Activated naive CD8-positive, alpha-beta T cell treated with anti-CD3 and anti-CD28 coated beads, Interleukin-2, amount 50 U/mL, for 16 hours (primary cell): ENCODE results near the gene COQ8B.
"Not testable (repeated sequence)": the region's sequence is repeated elsewhere in the genome, so short reads cannot be mapped to it uniquely, and the experiment has no call there.

ENCODE experiments used
- DNase-seq: peaks from one replicate; pipeline ENCODE4 v3.0.0-alpha.2; 2020; ENCODE audit warnings: low read depth, low spot score

Gene COQ8B

GRCh38 chr19:40716482-40717324 is at the start of gene COQ8B, which contains the start of gene ITPKC:
Gene COQ8B (minus strand): TSS chr19:40716886. CDS start chr19:40714632, 2,254 bp downstream.
Gene ITPKC (plus strand): TSS chr19:40717112. CDS start chr19:40717136, 24 bp downstream.
- peak; percentile 100 for DNase-seq

DNA sequence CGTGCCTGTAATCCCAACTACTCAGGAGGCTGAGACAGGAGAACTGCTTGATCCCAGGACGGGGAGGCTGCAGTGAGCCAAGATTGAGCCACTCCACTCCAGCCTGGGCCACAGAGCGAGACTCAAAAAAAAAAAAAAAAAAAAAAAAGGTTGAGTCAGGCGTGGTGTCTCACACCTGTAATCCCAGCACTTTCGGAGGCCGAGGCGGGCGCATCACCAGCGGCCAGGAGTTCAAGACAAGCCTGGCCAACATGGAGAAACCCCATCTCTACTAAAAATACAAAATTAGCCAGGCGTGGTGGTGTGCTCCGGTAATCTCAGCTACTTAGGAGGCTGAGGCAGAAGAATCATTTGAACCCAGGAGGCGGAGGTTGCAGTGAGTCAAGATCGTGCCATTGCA is 49.7 kb upstream of the COQ8B start:
- not testable (repeated sequence) for DNase-seq

- no peak for DNase-seq
These were observed 47.3 kb upstream of the COQ8B start for GRCh38 chr19:40763963-40764362.

- DNase-seq: no peak
These were observed 46.8 kb upstream of the COQ8B start for GRCh38 chr19:40763526-40763925.

- DNase-seq: no peak
These were observed 46.2 kb upstream of the COQ8B start for GRCh38 chr19:40762754-40763470.

DNA sequence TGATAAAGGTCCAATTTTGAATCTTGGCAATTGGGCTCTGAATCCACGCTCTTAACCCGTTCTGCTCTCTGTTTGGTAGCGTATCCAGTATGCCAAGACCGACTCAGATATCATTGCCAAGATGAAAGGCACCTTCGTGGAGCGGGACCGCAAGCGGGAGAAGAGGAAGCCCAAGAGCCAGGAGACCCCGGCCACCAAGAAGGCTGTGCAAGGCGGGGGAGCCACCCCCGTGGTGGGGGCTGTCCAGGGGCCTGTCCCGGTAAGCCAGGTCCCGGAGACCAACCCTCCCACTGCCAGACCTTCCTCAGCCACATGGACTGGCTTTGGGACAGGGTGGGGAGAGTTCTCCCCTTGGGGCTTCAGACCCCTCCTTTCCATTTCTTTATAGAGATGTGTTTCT is 42.7 kb upstream of the COQ8B start:
- no peak for DNase-seq

DNA sequence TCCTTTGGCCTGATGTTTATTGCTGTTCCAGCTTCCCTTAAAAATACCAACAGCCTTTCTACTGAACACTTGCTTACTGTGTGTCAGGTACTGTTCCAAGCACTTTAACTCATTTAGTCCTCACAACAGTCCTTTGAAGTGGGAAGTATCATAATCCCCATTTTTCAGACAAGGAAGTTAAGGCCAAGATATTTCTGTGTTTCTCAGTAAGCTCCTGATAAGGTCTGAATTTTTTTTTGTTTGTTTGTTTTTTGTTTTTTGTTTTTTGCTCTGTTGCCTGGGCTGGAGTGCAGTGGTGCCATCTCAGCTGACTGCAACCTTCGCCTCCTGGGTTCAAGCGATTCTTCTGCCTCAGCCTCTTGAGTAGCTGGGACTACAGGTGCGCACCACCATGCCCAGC is 41.8 kb upstream of the COQ8B start:
- no peak for DNase-seq

- DNase-seq: no peak
These were observed 39.9 kb upstream of the COQ8B start for GRCh38 chr19:40756502-40757110.

DNA sequence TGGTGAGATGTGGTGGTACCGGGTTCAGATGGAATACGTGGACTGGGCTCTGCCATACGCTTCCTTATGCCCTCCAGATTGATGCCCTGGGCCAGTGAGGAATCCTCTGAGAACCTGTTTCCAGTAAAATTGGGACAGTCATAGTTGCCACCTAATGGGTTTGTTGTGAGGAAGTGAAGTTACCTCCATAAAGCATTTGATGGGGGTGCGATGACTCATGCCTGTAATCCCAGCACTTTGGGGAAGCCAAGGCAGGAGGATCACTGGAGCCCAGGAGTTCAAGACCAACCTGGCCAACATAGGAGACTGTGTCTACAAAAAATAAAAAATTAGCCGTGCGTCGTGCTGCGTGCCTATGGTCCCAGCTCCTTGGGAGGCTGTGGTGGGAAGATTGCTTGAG is 39.1 kb upstream of the COQ8B start:
- no peak for DNase-seq

GRCh38 chr19:40755248-40755624 is 38.5 kb upstream of the COQ8B start:
- DNase-seq: no peak

DNA sequence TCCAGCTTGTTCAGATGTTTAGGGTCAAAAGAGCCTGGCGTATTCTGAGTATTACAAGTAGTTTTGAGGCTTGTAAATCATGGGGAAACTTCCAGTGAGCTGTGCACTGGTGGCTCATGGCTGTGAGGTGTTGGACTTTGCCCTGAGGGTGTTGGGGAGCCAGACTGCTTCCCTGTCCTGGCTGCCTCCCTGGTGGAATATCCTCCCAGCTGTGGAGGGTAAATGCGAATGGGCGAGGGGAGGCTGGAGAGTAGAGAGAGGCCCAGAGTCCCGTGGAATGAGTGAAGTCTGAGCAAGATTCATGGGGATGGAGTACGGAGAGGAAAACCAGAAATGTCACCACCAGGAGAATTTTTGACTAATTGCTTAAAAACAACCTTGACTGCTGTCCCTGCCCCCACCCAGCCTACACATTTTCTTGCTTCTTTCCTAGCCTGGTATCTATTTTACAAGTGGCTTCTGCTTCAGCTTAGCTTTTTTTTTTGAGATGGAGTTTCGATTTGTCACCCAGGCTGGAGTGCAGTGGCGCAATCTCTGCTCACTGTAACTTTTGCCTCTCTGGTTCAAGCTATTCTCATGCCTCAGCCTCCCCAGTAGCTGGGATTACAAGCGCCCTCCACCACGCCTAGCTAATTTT is 38.0 kb upstream of the COQ8B start:
- DNase-seq: peak; percentile 49

GRCh38 chr19:40752257-40752781 is 35.6 kb upstream of the COQ8B start:
- no peak for DNase-seq

- peak; percentile 90 for DNase-seq
These were observed 34.3 kb upstream of the COQ8B start, which contains the start of gene SNRPA for GRCh38 chr19:40750874-40751537. Gene SNRPA (plus strand): TSS chr19:40751203. CDS start chr19:40751409, 206 bp downstream.

GRCh38 chr19:40750058-40750873 is 33.6 kb upstream of the COQ8B start, which contains the start of gene ACTMAP:
Gene ACTMAP (minus strand): TSS chr19:40750477. CDS start chr19:40749803, 674 bp downstream.
- peak; percentile 98 for DNase-seq

DNA sequence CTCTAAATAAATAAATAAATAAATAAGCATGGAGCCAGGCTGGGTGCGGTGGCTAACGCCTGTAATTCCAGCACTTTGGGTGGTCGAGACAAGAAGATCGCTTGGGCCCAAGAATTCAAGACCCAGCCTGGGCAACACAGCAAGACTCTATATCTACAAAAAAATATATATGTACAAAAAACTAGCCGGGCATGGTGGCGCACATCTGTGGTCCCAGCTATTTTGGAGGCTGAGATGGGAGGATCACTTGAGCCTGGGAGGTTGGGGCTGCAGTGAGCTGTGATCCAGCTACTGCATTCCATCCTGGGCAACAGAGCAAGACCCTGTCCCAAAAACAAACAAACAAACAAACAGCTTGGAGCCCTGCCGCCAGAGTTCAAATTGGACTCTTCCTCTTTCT is 30.9 kb upstream of the COQ8B start:
- no peak for DNase-seq

DNA sequence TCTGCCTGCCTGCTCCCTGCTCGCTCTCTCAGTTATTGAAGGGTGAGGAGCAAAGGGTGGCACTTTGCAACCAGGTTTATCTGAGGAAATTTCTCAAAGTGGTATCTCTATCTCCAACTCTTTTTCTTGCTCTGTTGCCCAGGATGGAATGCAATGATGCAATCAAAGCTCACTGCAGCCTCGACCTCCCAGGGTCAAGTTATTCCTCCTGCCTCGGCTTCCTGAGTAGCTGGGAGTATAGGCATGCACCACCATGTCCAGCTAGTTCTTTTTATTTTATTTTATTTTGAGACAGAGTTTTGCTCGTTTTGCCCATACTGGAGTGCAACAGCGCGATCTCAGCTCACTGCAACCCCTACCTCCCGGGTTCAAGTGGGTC is 28.7 kb upstream of the COQ8B start:
- DNase-seq: no peak

DNA sequence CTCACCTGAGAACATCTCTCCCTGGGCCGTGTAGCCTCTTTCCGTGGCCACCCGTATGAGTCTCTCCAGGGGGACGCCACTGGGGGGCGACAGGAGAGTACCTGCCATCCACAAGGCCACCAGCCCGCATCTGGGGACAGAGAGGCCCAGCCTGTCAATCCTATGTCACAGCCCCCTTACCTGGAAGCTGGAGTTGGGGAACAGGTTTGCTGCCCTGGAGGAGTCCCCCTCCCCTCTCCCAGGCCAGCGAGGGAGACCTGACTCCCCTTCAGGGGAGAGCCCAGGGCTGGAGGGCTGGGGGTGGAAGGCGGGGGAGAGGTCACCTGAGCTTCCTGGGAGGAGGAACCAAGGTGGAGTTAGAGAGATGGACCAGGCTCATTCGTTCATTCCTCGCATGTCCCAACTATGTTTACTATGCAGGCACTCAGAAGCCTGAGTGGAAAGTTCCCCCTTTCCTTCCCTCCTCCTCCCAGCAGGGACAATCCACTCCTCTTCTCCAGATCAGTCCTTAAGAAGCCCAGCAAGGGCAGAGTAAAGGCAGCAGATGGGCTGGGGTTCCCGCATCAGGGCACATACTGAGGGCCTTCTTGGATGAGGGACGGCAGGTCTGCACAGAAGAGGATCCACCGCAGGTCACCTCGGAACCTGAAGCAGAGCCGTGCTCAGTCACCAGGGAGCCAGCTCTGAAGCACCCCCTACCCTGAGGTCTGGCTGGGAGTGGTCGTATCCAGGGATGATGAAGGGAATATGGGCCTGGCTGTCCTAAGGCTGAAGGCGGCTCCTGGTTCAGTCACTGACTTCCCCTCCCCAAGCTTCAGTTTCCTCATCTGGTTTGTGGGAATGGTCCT is 28.1 kb upstream of the COQ8B start:
- DNase-seq: no peak

GRCh38 chr19:40743926-40744325 is 27.2 kb upstream of the COQ8B start:
- DNase-seq: no peak

DNA sequence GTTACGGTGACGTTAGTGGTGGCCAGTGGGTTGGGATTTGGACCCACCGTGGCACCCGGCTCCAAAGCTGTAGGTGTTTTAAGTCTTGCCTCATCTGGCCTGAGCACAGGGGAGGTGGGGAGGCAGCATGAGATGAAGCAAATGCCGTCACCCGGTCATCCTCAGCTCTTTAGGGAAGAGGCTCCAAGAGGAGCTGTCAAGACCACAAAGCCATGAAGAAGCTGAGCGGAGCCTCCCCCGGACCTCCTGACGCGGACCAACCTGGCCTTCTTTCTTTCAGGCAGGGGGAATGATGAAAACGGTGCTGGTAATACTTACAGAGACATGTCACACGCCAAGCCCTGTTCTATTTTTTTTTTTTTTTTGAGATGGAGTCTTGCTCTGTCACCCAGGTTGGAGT is 26.2 kb upstream of the COQ8B start:
- no peak for DNase-seq
